Mesenchymal stem cell (in vitro differentiated cells and primary cell): Measurements from ENCODE around the gene CFL1.

ENCODE experiments used
- DNase-seq: peaks from one replicate; pipeline ENCODE4 v3.0.0-alpha.2; 2013
- H2AFZ ChIP-seq: one replicate; pipeline ENCODE4 v1.6.1; 2013; ENCODE audit warnings: low read depth, mild to moderate bottlenecking, control low read depth, inconsistent platforms, low read length, moderate library complexity
- H2AK5ac ChIP-seq: 2 replicates; pipeline ENCODE4 v1.6.1; 2013; ENCODE audit warnings: low read length, moderate library complexity, mild to moderate bottlenecking, inconsistent platforms; ENCODE audit not compliant: severe bottlenecking
- H2BK120ac ChIP-seq: one replicate; pipeline ENCODE4 v1.6.1; 2013; ENCODE audit warnings: low read depth, mild to moderate bottlenecking, inconsistent platforms, low read length, moderate library complexity
- H2BK12ac ChIP-seq, 2 experiments: one replicate each; pipeline ENCODE4 v1.6.1; 2013; ENCODE audit warnings: inconsistent platforms in 2 of 2, low read length in 2 of 2, mild to moderate bottlenecking in 2 of 2, moderate library complexity in 2 of 2, control low read depth in 1 of 2
- H2BK15ac ChIP-seq: one replicate; pipeline ENCODE4 v1.6.1; 2013; ENCODE audit warnings: mild to moderate bottlenecking, low read depth, inconsistent platforms; ENCODE audit not compliant: poor library complexity, severe bottlenecking
- H2BK5ac ChIP-seq: 2 replicates; pipeline ENCODE4 v1.6.1; 2013; ENCODE audit warnings: low read depth, mild to moderate bottlenecking, low read length, control low read depth, inconsistent platforms; ENCODE audit not compliant: poor library complexity, severe bottlenecking
- H3K14ac ChIP-seq, 2 experiments: one replicate each; pipeline ENCODE4 v1.6.1; 2013; ENCODE audit warnings: inconsistent platforms in 2 of 2, low read length in 2 of 2, control low read depth in 1 of 2, mild to moderate bottlenecking in 1 of 2, moderate library complexity in 1 of 2
- H3K18ac ChIP-seq, 2 experiments: one replicate each; pipeline ENCODE4 v1.6.1; 2013; ENCODE audit warnings: inconsistent platforms in 2 of 2, low read length in 2 of 2, control low read depth in 1 of 2, low read depth in 1 of 2, mild to moderate bottlenecking in 1 of 2
- H3K23ac ChIP-seq, 2 experiments: one replicate each; pipeline ENCODE4 v1.6.1; 2013; ENCODE audit warnings: inconsistent platforms in 2 of 2, low read length in 2 of 2, mild to moderate bottlenecking in 2 of 2, moderate library complexity in 2 of 2, control low read depth in 1 of 2
- H3K27ac ChIP-seq: 2 replicates; pipeline ENCODE4 v1.5.1; 2013; ENCODE audit warnings: mild to moderate bottlenecking, moderate library complexity, low read length, control low read depth, inconsistent platforms; ENCODE audit not compliant: poor library complexity, severe bottlenecking
- H3K27me3 ChIP-seq, 2 experiments: 2 replicates each; pipeline versions ENCODE4 v1.6.1 to v1.7.0; 2013; ENCODE audit warnings: low read length in 2 of 2, mild to moderate bottlenecking in 2 of 2, moderate library complexity in 2 of 2, control low read depth in 1 of 2, inconsistent platforms in 1 of 2; ENCODE audit not compliant: control insufficient read depth in 1 of 2, insufficient read depth in 1 of 2
- H3K36me3 ChIP-seq, 2 experiments: 2 replicates each; pipeline versions ENCODE4 v1.6.1 to v1.7.0; 2013; ENCODE audit warnings: low read length in 2 of 2, control low read depth in 1 of 2, inconsistent platforms in 1 of 2, low read depth in 1 of 2, mild to moderate bottlenecking in 1 of 2; ENCODE audit not compliant: insufficient read depth in 2 of 2, control insufficient read depth in 1 of 2
- H3K4ac ChIP-seq, 2 experiments: one replicate each; pipeline ENCODE4 v1.6.1; 2013; ENCODE audit warnings: inconsistent platforms in 2 of 2, low read length in 2 of 2, mild to moderate bottlenecking in 2 of 2, moderate library complexity in 2 of 2, control low read depth in 1 of 2, low read depth in 1 of 2
- H3K4me1 ChIP-seq: 2 replicates; pipeline ENCODE4 v1.6.1; 2013; ENCODE audit warnings: low read depth, low read length, control low read depth; ENCODE audit not compliant: control insufficient read depth, insufficient read depth
- H3K4me2 ChIP-seq: 2 replicates; pipeline ENCODE4 v1.6.1; 2013; ENCODE audit warnings: low read length, mild to moderate bottlenecking, inconsistent platforms; ENCODE audit not compliant: poor library complexity, severe bottlenecking
- H3K4me3 ChIP-seq, 2 experiments: 2 replicates each; pipeline versions ENCODE4 v1.5.1 to v1.7.0; 2013; ENCODE audit warnings: low read length in 2 of 2, mild to moderate bottlenecking in 2 of 2, control low read depth in 1 of 2, low read depth in 1 of 2; ENCODE audit not compliant: insufficient read depth in 1 of 2
- H3K79me1 ChIP-seq: replicated peaks from 2 replicates; pipeline ENCODE4 v1.6.1; 2013; ENCODE audit warnings: mild to moderate bottlenecking, control low read depth, low read length, inconsistent platforms; ENCODE audit not compliant: poor library complexity, severe bottlenecking
- H3K9ac ChIP-seq: 2 replicates; pipeline ENCODE4 v1.7.0; 2013; ENCODE audit warnings: mild to moderate bottlenecking, low read length, moderate library complexity
- H3K9me3 ChIP-seq: 2 replicates; pipeline ENCODE4 v1.7.0; 2013; ENCODE audit warnings: mild to moderate bottlenecking, low read length; ENCODE audit not compliant: control insufficient read depth
- H4K8ac ChIP-seq: one replicate; pipeline ENCODE4 v1.6.1; 2013; ENCODE audit warnings: inconsistent platforms, mild to moderate bottlenecking, low read length, moderate library complexity
- H4K91ac ChIP-seq: one replicate; pipeline ENCODE4 v1.6.1; 2013; ENCODE audit warnings: mild to moderate bottlenecking, low read length, inconsistent platforms
- WGBS: methylation state at CpG from one replicate; pipeline ENCODE4 v1.1.7; 2013; ENCODE audit warnings: mixed read lengths; 5-methylcytosine and 5-hydroxymethylcytosine counted together

The CFL1 gene

GRCh38 chr11:65873318-65874156, 15.6 kb upstream of the CFL1 start:
- 11% methylated on average over 44 of the region's 54 CpGs for WGBS

GRCh38 chr11:65872586-65873317, 14.8 kb upstream of the CFL1 start, which contains the start of gene EFEMP2:
TSS of gene EFEMP2 (minus strand) at chr11:65872800. CDS start at chr11:65872354, 446 bp downstream.
- Histone ChIP-seq H3K14ac (peak within 1 kb of the TSS; percentile 87 to 95), H2BK5ac (peak within 1 kb of the TSS; percentile 36), H3K4me2 (peak within 1 kb of the TSS; percentile 97), H3K36me3 (peaks cover 33 to 34% of the 10 kb centered on the region in 2 experiments), H2BK12ac (peak within 1 kb of the TSS; percentile 82 to 97), H4K91ac (peak within 1 kb of the TSS; percentile 97), H2AK5ac (peak within 1 kb of the TSS; percentile 85), H3K27ac (peak within 1 kb of the TSS; percentile 84), H3K23ac (peak within 1 kb of the TSS in 1 of 2 experiments; percentile 74), H3K79me1 (peaks cover 12% of the 10 kb centered on the region), H3K18ac (peak within 1 kb of the TSS; percentile 97 to 98), H3K27me3 (no peaks in the 10 kb centered on the region), H3K4ac (peak within 1 kb of the TSS; percentile 96 to 98), H4K8ac (peak within 1 kb of the TSS; percentile 96), H2BK15ac (peak within 1 kb of the TSS; percentile 98), H3K4me1 (peaks cover 32% of the 10 kb centered on the region), H2BK120ac (peak within 1 kb of the TSS; percentile 91), H2AFZ (peak within 1 kb of the TSS; percentile 84), H3K9ac (peak within 1 kb of the TSS; percentile 94), H3K9me3 (no peaks in the 10 kb centered on the region), H3K4me3 (peak within 1 kb of the TSS; percentile 88 to 91)
- DNase-seq, result peak; percentile 49
- 1% methylated on average over 47 of the region's 69 CpGs for WGBS

More at GRCh38 chr11:65873318-65874156, 15.6 kb upstream of the CFL1 start:
- H3K27ac ChIP-seq, result peak overlapping the region; percentile 82
- peak overlapping the region; percentile 53 for H2AK5ac ChIP-seq
- H3K4ac ChIP-seq, result peak overlapping the region; percentile 79 to 98
- H3K27me3 ChIP-seq, result no peaks in the 10 kb centered on the region
- peak overlapping the region; percentile 82 to 97 for H2BK12ac ChIP-seq
- H3K14ac ChIP-seq, result peak overlapping the region; percentile 82 to 87
- H3K36me3 ChIP-seq, result peaks cover 25 to 27% of the 10 kb centered on the region in 2 experiments
- peak overlapping the region; percentile 84 for H2AFZ ChIP-seq
- H3K4me2 ChIP-seq, result peak overlapping the region; percentile 97
- H3K18ac ChIP-seq, result peak overlapping the region; percentile 97
- DNase-seq, result peak; percentile 95
- peak overlapping the region; percentile 91 for H3K9ac ChIP-seq
- H3K4me3 ChIP-seq, result peak overlapping the region; percentile 88 to 91
- peak overlapping the region; percentile 96 for H4K8ac ChIP-seq
- peaks cover 9% of the 10 kb centered on the region for H3K79me1 ChIP-seq
- H3K23ac ChIP-seq, result peak overlapping the region in 1 of 2 experiments; percentile 74
- H2BK5ac ChIP-seq, result no peak overlapping the region
- H3K9me3 ChIP-seq, result no peaks in the 10 kb centered on the region
- H2BK120ac ChIP-seq, result peak overlapping the region; percentile 91
- peak overlapping the region; percentile 94 for H4K91ac ChIP-seq
- peak overlapping the region; percentile 98 for H2BK15ac ChIP-seq
- H3K4me1 ChIP-seq, result peaks cover 28% of the 10 kb centered on the region

- Histone ChIP-seq H3K79me1 (peaks cover 12% of the 10 kb centered on the region), H4K91ac (peak overlapping the region; percentile 93), H3K14ac (peak overlapping the region; percentile 37 to 95), H3K4me1 (peaks cover 32% of the 10 kb centered on the region), H3K27me3 (no peaks in the 10 kb centered on the region), H2BK15ac (peak overlapping the region; percentile 89), H4K8ac (peak overlapping the region; percentile 86), H3K9me3 (no peaks in the 10 kb centered on the region), H2BK120ac (peak overlapping the region; percentile 91), H3K36me3 (peaks cover 40 to 42% of the 10 kb centered on the region in 2 experiments), H3K4me2 (peak overlapping the region; percentile 87), H3K27ac (peak overlapping the region; percentile 84), H2AK5ac (peak overlapping the region; percentile 85), H3K18ac (peak overlapping the region; percentile 86 to 90), H2AFZ (no peak overlapping the region), H2BK12ac (peak overlapping the region; percentile 35 to 80), H2BK5ac (peak overlapping the region; percentile 36), H3K23ac (peak overlapping the region in 1 of 2 experiments; percentile 66), H3K4ac (peak overlapping the region; percentile 91 to 96), H3K9ac (peak overlapping the region; percentile 94), H3K4me3 (peak overlapping the region; percentile 87 to 88)
- DNase-seq, result peak; percentile 64
- 23% methylated on average over 21 of the region's 26 CpGs for WGBS
Observed at GRCh38 chr11:65871811-65872548, 14.0 kb upstream of the CFL1 start.
